Mesendoderm (in vitro differentiated cells): Measurements from ENCODE around the gene PDE6B.

ENCODE experiments used
- DNase-seq: peaks from one replicate; pipeline ENCODE4 v3.0.0; 2013
- H2AK5ac ChIP-seq: 2 replicates; pipeline ENCODE4 v1.6.1; 2013; ENCODE audit warnings: low read length, inconsistent platforms
- H2BK120ac ChIP-seq: 2 replicates; pipeline ENCODE4 v1.6.1; 2013; ENCODE audit warnings: low read depth, mild to moderate bottlenecking, low read length, moderate library complexity, mixed read lengths
- H2BK15ac ChIP-seq: replicated peaks from 2 replicates; pipeline ENCODE4 v1.6.1; 2013; ENCODE audit warnings: low read depth, mild to moderate bottlenecking, moderate library complexity
- H2BK5ac ChIP-seq: 2 replicates; pipeline ENCODE4 v1.6.1; 2013; ENCODE audit warnings: low read length, inconsistent platforms
- H3K18ac ChIP-seq: 2 replicates; pipeline ENCODE4 v1.6.1; 2013; ENCODE audit warnings: mild to moderate bottlenecking, low read length, mixed read lengths
- H3K23ac ChIP-seq: one replicate; pipeline ENCODE4 v1.6.1; 2013; ENCODE audit warnings: low read length
- H3K27ac ChIP-seq: 2 replicates; pipeline ENCODE4 v1.5.1; 2013; ENCODE audit warnings: low read depth, mild to moderate bottlenecking, inconsistent platforms, low read length, moderate library complexity
- H3K27me3 ChIP-seq: 2 replicates; pipeline ENCODE4 v1.6.1; 2013; ENCODE audit warnings: low read length, control low read depth, mild to moderate bottlenecking, inconsistent platforms; ENCODE audit not compliant: insufficient read depth, poor library complexity
- H3K36me3 ChIP-seq: 2 replicates; pipeline ENCODE4 v1.6.1; 2013; ENCODE audit warnings: low read length, inconsistent platforms; ENCODE audit not compliant: control insufficient read depth, insufficient read depth
- H3K4ac ChIP-seq: one replicate; pipeline ENCODE4 v1.6.1; 2013; ENCODE audit warnings: low read depth, mild to moderate bottlenecking, low read length, moderate library complexity
- H3K4me1 ChIP-seq: 2 replicates; pipeline ENCODE4 v1.6.1; 2013; ENCODE audit warnings: low read depth, low read length, inconsistent platforms; ENCODE audit not compliant: control insufficient read depth
- H3K4me2 ChIP-seq: 2 replicates; pipeline ENCODE4 v1.6.1; 2013; ENCODE audit warnings: low read length
- H3K4me3 ChIP-seq: 2 replicates; pipeline ENCODE4 v1.5.1; 2013; ENCODE audit warnings: mild to moderate bottlenecking, low read length
- H3K56ac ChIP-seq: one replicate; pipeline ENCODE4 v1.6.1; 2013; ENCODE audit warnings: low read length
- H3K79me1 ChIP-seq: 2 replicates; pipeline ENCODE4 v1.6.1; 2013; ENCODE audit warnings: low read length, inconsistent platforms
- H3K79me2 ChIP-seq: 2 replicates; pipeline ENCODE4 v1.6.1; 2013; ENCODE audit warnings: mild to moderate bottlenecking, low read length; ENCODE audit not compliant: control insufficient read depth, insufficient read depth
- H3K9ac ChIP-seq: 2 replicates; pipeline ENCODE4 v1.6.1; 2013; ENCODE audit warnings: low read length, inconsistent platforms
- H4K5ac ChIP-seq: one replicate; pipeline ENCODE4 v1.6.1; 2013; ENCODE audit warnings: low read length
- H4K8ac ChIP-seq: one replicate; pipeline ENCODE4 v1.6.1; 2013; ENCODE audit warnings: low read depth, mild to moderate bottlenecking, control low read depth, low read length, moderate library complexity
- WGBS: extraction: QIAGEN DNeasy Blood & Tissue Kit; methylation state at CpG from one replicate; pipeline ENCODE4 v1.1.7; 2013; ENCODE audit warnings: low lambda C conversion rate, missing lambda C conversion rate; ENCODE audit not compliant: insufficient coverage; ENCODE audit errors: extremely low coverage; 5-methylcytosine and 5-hydroxymethylcytosine counted together

PDE6B gene

DNA sequence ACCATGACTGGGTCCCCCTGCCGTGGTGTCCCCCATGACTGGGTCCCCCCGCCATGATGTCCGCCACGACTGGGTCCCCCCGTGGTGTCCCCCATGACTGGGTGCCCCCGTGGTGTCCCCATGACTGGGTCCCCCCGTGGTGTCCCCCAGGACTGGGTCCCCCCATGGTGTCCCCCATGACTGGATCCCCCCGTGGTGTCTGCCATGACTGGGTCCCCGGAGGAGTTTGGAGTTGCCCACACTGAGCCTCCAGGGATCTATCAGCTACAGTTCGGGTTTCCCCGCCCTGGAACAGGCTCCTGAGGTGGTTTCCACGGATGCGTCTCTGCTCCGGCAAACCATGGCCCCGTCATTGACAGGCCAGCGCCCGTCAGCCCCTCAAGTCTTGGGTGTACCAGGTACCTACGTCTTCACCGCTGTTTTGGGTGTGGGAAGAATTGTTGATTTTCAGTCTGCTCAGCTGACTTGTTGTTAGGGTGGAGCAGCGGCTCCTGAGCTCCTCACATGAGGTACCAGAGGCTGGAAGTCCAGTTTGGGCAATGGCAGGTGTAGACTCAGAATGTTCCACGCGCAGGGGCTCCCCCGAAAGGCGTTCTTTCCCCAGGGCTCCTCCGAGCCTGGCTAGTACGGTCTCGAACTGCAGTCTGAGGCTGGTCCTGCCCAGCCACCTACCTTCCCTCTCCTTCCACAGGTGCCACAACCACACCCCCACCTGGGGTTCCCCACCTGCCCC is 8.3 kb upstream of the PDE6B start:
- WGBS, result no CpG with 5 or more reads among the region's 27 CpGs
- no peak overlapping the region for H3K4me3 ChIP-seq
- no peak for DNase-seq

DNA sequence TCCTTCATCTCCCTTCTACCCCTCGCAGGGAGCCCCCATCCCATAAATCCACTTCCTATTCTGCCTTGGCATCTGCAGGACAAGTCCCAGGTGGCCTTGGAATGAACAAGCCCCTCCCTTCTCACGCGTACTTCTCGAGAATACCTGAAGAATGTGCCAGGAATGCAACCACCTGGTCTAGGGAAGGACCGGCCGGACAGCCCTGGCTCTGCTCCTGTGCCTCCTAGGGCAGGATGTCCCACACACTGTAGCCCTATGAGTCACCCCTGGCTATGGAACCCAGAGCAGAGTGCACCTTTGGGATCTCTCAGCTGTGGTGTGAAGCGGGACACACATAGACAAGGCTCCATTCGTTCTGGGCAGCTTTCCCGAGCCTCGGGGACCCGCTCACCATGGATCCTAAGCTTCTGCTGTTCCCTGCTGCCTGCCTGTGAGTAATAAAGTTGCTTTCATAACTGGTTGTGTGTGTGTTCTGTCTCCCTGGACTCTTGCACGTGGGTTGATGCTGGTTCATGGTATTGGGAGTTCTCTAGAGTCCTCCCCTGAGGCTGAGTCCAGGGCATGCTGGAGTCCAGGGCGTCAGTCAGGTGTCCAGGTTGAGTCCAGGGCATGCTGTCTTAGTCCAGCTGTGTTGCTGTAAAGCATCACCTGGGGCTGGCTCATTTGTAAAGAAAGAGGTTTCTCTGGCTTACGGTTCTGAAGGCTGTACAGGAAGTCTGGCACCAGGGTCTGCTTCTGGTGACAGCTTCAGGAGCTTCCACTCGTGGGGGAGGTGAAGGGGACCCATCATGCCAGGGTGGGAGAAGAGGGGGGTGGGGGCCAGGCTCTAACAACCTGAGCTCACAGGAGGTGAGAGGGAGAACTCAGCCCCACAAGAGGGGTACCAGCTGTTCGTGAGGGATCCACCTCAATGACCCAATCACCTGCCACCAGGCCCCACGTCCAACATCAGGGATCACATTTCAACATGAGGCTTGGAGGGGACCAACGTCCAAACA is 7.4 kb upstream of the PDE6B start:
- Histone ChIP-seq H2BK5ac (no peak overlapping the region), H2BK15ac (no peak overlapping the region), H3K27me3 (no peaks in the 10 kb centered on the region), H3K4me2 (no peak overlapping the region), H4K5ac (no peak overlapping the region), H3K4me3 (no peak overlapping the region), H3K4me1 (no peaks in the 10 kb centered on the region), H2AK5ac (no peak overlapping the region), H3K79me1 (no peaks in the 10 kb centered on the region), H3K27ac (no peak overlapping the region), H2BK120ac (no peak overlapping the region), H3K9ac (no peak overlapping the region), H3K18ac (no peak overlapping the region), H3K23ac (no peak overlapping the region), H3K36me3 (no peaks in the 10 kb centered on the region), H3K4ac (no peak overlapping the region), H4K8ac (no peak overlapping the region), H3K56ac (no peak overlapping the region), H3K79me2 (no peaks in the 10 kb centered on the region)
- no CpG with 5 or more reads among the region's 18 CpGs for WGBS
- peak; percentile 60 for DNase-seq

More for the DNA sequence above, 8.3 kb upstream of the PDE6B start:
- Histone ChIP-seq H3K4me1 (no peaks in the 10 kb centered on the region), H2AK5ac (no peak overlapping the region), H3K79me2 (no peaks in the 10 kb centered on the region), H4K5ac (no peak overlapping the region), H3K27me3 (no peaks in the 10 kb centered on the region), H4K8ac (no peak overlapping the region), H3K23ac (no peak overlapping the region), H2BK15ac (no peak overlapping the region), H3K27ac (no peak overlapping the region), H3K4me2 (no peak overlapping the region), H3K56ac (no peak overlapping the region), H3K79me1 (no peaks in the 10 kb centered on the region), H3K9ac (no peak overlapping the region), H2BK5ac (no peak overlapping the region), H2BK120ac (no peak overlapping the region), H3K4ac (no peak overlapping the region), H3K36me3 (no peaks in the 10 kb centered on the region), H3K18ac (no peak overlapping the region)

GRCh38 chr4:620201-620600 is 5.2 kb upstream of the PDE6B start:
- Histone ChIP-seq H3K27me3 (no peaks in the 10 kb centered on the region), H3K79me1 (no peaks in the 10 kb centered on the region), H3K23ac (no peak overlapping the region), H3K4ac (no peak overlapping the region), H2AK5ac (no peak overlapping the region), H4K5ac (no peak overlapping the region), H3K18ac (no peak overlapping the region), H3K56ac (no peak overlapping the region), H2BK15ac (no peak overlapping the region), H3K4me2 (no peak overlapping the region), H4K8ac (no peak overlapping the region), H3K4me1 (no peaks in the 10 kb centered on the region), H3K9ac (no peak overlapping the region), H3K27ac (no peak overlapping the region), H2BK120ac (no peak overlapping the region), H3K4me3 (no peak overlapping the region), H3K79me2 (no peaks in the 10 kb centered on the region), H2BK5ac (no peak overlapping the region), H3K36me3 (no peaks in the 10 kb centered on the region)
- DNase-seq, result no peak
- no CpG with 5 or more reads among the region's 11 CpGs for WGBS

DNA sequence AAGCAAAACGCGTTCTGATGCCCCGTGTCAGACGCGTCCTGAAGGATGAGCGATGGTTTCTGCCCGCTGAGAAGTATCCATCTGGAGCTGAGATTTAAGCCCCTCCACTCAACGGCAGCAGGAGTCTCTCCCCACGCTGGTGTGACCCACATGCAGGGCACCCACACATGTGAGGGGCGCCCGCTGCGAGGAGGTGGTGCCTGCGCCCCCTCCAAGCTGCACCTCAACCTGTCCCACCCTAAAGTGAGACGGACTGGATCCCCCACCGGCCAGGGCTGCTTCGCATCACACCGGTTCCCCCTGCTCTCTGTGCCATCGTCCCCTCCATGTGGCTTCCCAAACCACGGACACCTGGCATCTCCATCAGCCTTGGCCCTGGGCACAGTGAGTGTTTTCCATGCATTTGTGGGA is 4.5 kb upstream of the PDE6B start:
- H2AK5ac ChIP-seq, result no peak overlapping the region
- no peaks in the 10 kb centered on the region for H3K79me2 ChIP-seq
- H3K9ac ChIP-seq, result no peak overlapping the region
- no peak overlapping the region for H2BK120ac ChIP-seq
- H3K4ac ChIP-seq, result no peak overlapping the region
- no peak overlapping the region for H3K4me2 ChIP-seq
- H3K36me3 ChIP-seq, result no peaks in the 10 kb centered on the region
- H3K23ac ChIP-seq, result no peak overlapping the region
- H3K4me3 ChIP-seq, result no peak overlapping the region
- H3K27ac ChIP-seq, result no peak overlapping the region
- WGBS, result no CpG with 5 or more reads among the region's 19 CpGs
- H2BK5ac ChIP-seq, result no peak overlapping the region
- H2BK15ac ChIP-seq, result no peak overlapping the region
- H3K27me3 ChIP-seq, result no peaks in the 10 kb centered on the region
- no peak overlapping the region for H4K5ac ChIP-seq
- no peaks in the 10 kb centered on the region for H3K4me1 ChIP-seq
- no peaks in the 10 kb centered on the region for H3K79me1 ChIP-seq
- no peak overlapping the region for H3K56ac ChIP-seq
- no peak overlapping the region for H3K18ac ChIP-seq
- DNase-seq, result no peak
- H4K8ac ChIP-seq, result no peak overlapping the region

- H3K23ac ChIP-seq, result no peak overlapping the region
These were observed 3.9 kb upstream of the PDE6B start for GRCh38 chr4:621296-622070.

More at GRCh38 chr4:621296-622070, 3.9 kb upstream of the PDE6B start:
- Histone ChIP-seq H3K36me3 (no peaks in the 10 kb centered on the region), H3K4me1 (no peaks in the 10 kb centered on the region), H2BK15ac (no peak overlapping the region), H3K56ac (no peak overlapping the region), H3K27ac (no peak overlapping the region), H3K4me3 (no peak overlapping the region), H3K18ac (no peak overlapping the region), H3K79me2 (no peaks in the 10 kb centered on the region), H2BK120ac (no peak overlapping the region), H2AK5ac (no peak overlapping the region), H2BK5ac (no peak overlapping the region), H4K8ac (no peak overlapping the region), H3K4ac (no peak overlapping the region), H3K4me2 (no peak overlapping the region), H3K79me1 (no peaks in the 10 kb centered on the region), H3K27me3 (no peaks in the 10 kb centered on the region), H4K5ac (no peak overlapping the region), H3K9ac (no peak overlapping the region)
- DNase-seq, result no peak
- no CpG with 5 or more reads among the region's 22 CpGs for WGBS
